GM06990 (cell line): Measurements from ENCODE around the gene LDB2.

Source experiments
- DNase-seq: peaks from one replicate; pipeline ENCODE4 v3.0.0-alpha.2; 2011; ENCODE audit not compliant: insufficient read length; ENCODE audit errors: extremely low read depth
- H3K27me3 ChIP-seq: replicated peaks from 2 replicates; pipeline ENCODE4 v1.6.0; 2011; ENCODE audit warnings: low read length; ENCODE audit not compliant: control insufficient read depth, insufficient read depth
- H3K36me3 ChIP-seq: 2 replicates; pipeline ENCODE4 v1.5.1; 2011; ENCODE audit warnings: low read length; ENCODE audit not compliant: control insufficient read depth, insufficient read depth
- H3K4me3 ChIP-seq: replicated peaks from 2 replicates; pipeline ENCODE4 v1.5.1; 2011; ENCODE audit warnings: low read depth, mild to moderate bottlenecking, control low read depth, low read length
- CTCF ChIP-seq: IDR thresholded peaks from 2 replicates; pipeline ENCODE4 v1.5.1; 2011; ENCODE audit warnings: low read length, control low read depth, mild to moderate bottlenecking, inconsistent platforms; ENCODE audit not compliant: insufficient read depth, poor library complexity, severe bottlenecking

Gene LDB2

GRCh38 chr4:16809064-16809463 lies 89.4 kb downstream of the LDB2 start:
- no peak for TF ChIP-seq CTCF
- Histone ChIP-seq H3K4me3 (no peak overlapping the region), H3K27me3 (no peaks in the 10 kb centered on the region), H3K36me3 (no peaks in the 10 kb centered on the region)
- DNase-seq = no peak

GRCh38 chr4:16807355-16807754 lies 91.1 kb downstream of the LDB2 start:
- Histone ChIP-seq H3K27me3 (no peaks in the 10 kb centered on the region), H3K4me3 (no peak overlapping the region), H3K36me3 (no peaks in the 10 kb centered on the region)
- no peak for TF ChIP-seq CTCF
- DNase-seq = no peak

- Histone ChIP-seq H3K4me3 (no peak overlapping the region), H3K27me3 (no peaks in the 10 kb centered on the region), H3K36me3 (no peaks in the 10 kb centered on the region)
- TF ChIP-seq CTCF = no peak
- DNase-seq = no peak
Measured at GRCh38 chr4:16804581-16804980, 93.9 kb downstream of the LDB2 start.

GRCh38 chr4:16802044-16802443 lies 96.4 kb downstream of the LDB2 start:
- no peaks in the 10 kb centered on the region for H3K27me3 ChIP-seq
- H3K4me3 ChIP-seq = no peak overlapping the region
- DNase-seq = no peak
- no peaks in the 10 kb centered on the region for H3K36me3 ChIP-seq
- TF ChIP-seq CTCF = no peak

GRCh38 chr4:16801356-16801755 lies 97.1 kb downstream of the LDB2 start:
- DNase-seq = no peak
- TF ChIP-seq CTCF = no peak
- Histone ChIP-seq H3K27me3 (no peaks in the 10 kb centered on the region), H3K36me3 (no peaks in the 10 kb centered on the region), H3K4me3 (no peak overlapping the region)

GRCh38 chr4:16794816-16795445 lies 103.5 kb downstream of the LDB2 start:
- H3K36me3 ChIP-seq = no peaks in the 10 kb centered on the region
- DNase-seq = no peak
- H3K4me3 ChIP-seq = no peak overlapping the region
- no peaks in the 10 kb centered on the region for H3K27me3 ChIP-seq
- TF ChIP-seq CTCF = peak; percentile 80
